GM12878 (cell line): ENCODE results near the gene MAD1L1. TPM values are rescaled to one million over a fixed set of nuclear protein-coding genes. Genes with fewer than 3 reads are reported as not detected.

Source experiments
- ATAC-seq: fragments of 200-7000 bp; cut with Tn5 transposase; 3 replicates; pipeline ENCODE4 v1.9.1; 2020; ENCODE audit warnings: mild to moderate bottlenecking, moderate library complexity
- BruUV-seq: library from RNA; stranded (reverse); fragments of 400-500 nt; replicated peaks from 2 replicates; lab custom pipeline; 2021; lab: Mats Ljungman, UMichigan
- CTCF ChIA-PET: fragments of 300-600 bp; sonication (Branson Sonifier 250); formaldehyde crosslinking; extraction: SDS; loops from one replicate; lab custom pipeline; 2021; ENCODE audit warnings: inconsistent platforms; lab: Yijun Ruan, JAX
- POLR2A ChIA-PET: fragments of 350-600 bp; formaldehyde crosslinking; extraction: SDS; loops from one replicate; lab custom pipeline; 2021; ENCODE audit warnings: inconsistent platforms; lab: Charles Lee
- RAD21 ChIA-PET: fragments of 300-600 bp; sonication (Branson Sonifier 250); formaldehyde crosslinking; loops from one replicate; lab custom pipeline; 2023; ENCODE audit warnings: antibody characterized with exemption; ENCODE audit not compliant: unreplicated experiment; lab: Charles Lee
- SMC1A ChIA-PET: fragments of 300-600 bp; sonication (Branson Sonifier 250); formaldehyde crosslinking; loops from one replicate; lab custom pipeline; 2023; ENCODE audit not compliant: unreplicated experiment, uncharacterized antibody; lab: Charles Lee
- DNase-seq: peaks from one replicate; pipeline ENCODE4 v3.0.0-alpha.2; 2011; ENCODE audit warnings: low read depth, low spot score
- FAIRE-seq: peaks from 3 replicates; lab custom pipeline; 2011; peaks lifted over from hg19 to GRCh38; lab: Jason Lieb, UNC
- H2AFZ ChIP-seq: 2 replicates; pipeline ENCODE4 v1.6.0; 2011; ENCODE audit warnings: low read depth, low read length, control low read depth; ENCODE audit not compliant: control insufficient read depth
- H3K27ac ChIP-seq: 2 replicates; pipeline ENCODE4 v1.5.1; 2011; ENCODE audit warnings: control low read depth; ENCODE audit not compliant: control insufficient read depth, insufficient read depth
- H3K27me3 ChIP-seq, 2 experiments: replicated peaks in 1 of 2; 2 replicates each; pipeline versions ENCODE4 v1.6.0 to v1.6.1; 2011; ENCODE audit warnings: low read length in 1 of 2; ENCODE audit not compliant: control insufficient read depth in 2 of 2, insufficient read depth in 2 of 2
- H3K36me3 ChIP-seq, 2 experiments: 2 replicates each; pipeline ENCODE4 v1.5.1; 2011; ENCODE audit warnings: low read length in 1 of 2; ENCODE audit not compliant: control insufficient read depth in 2 of 2, insufficient read depth in 2 of 2
- H3K4me1 ChIP-seq: 2 replicates; pipeline ENCODE4 v1.6.1; 2011; ENCODE audit warnings: mild to moderate bottlenecking, low read length, moderate library complexity, mixed read lengths; ENCODE audit not compliant: control insufficient read depth, insufficient read depth
- H3K4me2 ChIP-seq: 2 replicates; pipeline ENCODE4 v1.6.0; 2011; ENCODE audit warnings: control low read depth; ENCODE audit not compliant: control insufficient read depth, insufficient read depth
- H3K4me3 ChIP-seq: fragments of 200-600 bp; sonication (generic); 2 replicates; pipeline ENCODE4 v1.5.1; 2016
- H3K79me2 ChIP-seq: 2 replicates; pipeline ENCODE4 v1.6.0; 2011; ENCODE audit warnings: low read length; ENCODE audit not compliant: control insufficient read depth, insufficient read depth
- H3K9ac ChIP-seq: 2 replicates; pipeline ENCODE4 v1.8.0; 2011; ENCODE audit warnings: low read length, control low read depth, mixed read lengths; ENCODE audit not compliant: control insufficient read depth, insufficient read depth
- H3K9me3 ChIP-seq: replicated peaks from 3 replicates; pipeline ENCODE4 v1.5.1; 2011; ENCODE audit warnings: mild to moderate bottlenecking, low read length; ENCODE audit not compliant: control insufficient read depth, insufficient read depth
- H4K20me1 ChIP-seq: 2 replicates; pipeline ENCODE4 v1.6.0; 2011; ENCODE audit not compliant: control insufficient read depth, insufficient read depth
- EP300 ChIP-seq, 2 experiments: fragments of 150-350 bp in 1 of 2; IDR thresholded peaks; 2 replicates each; pipeline ENCODE4 v1.6.1; 2011 to 2012; ENCODE audit warnings: low read depth in 2 of 2, low read length in 2 of 2, borderline replicate concordance in 1 of 2, improper control_type of control experiment in 1 of 2, inconsistent platforms in 1 of 2; ENCODE audit not compliant: control insufficient read depth in 1 of 2
- IRF4 ChIP-seq: IDR thresholded peaks from 2 replicates; pipeline ENCODE4 v1.6.1; 2011; ENCODE audit warnings: low read depth, low read length
- POLR2AphosphoS5 ChIP-seq: IDR thresholded peaks from 2 replicates; pipeline ENCODE4 v1.6.1; 2011; ENCODE audit warnings: mild to moderate bottlenecking, low read length, inconsistent platforms
- RFX5 ChIP-seq: IDR thresholded peaks from 2 replicates; pipeline ENCODE4 v1.6.1; 2011; ENCODE audit warnings: low read depth, low read length, improper control_type of control experiment
- SMAD5 ChIP-seq: IDR thresholded peaks from 2 replicates; pipeline ENCODE4 v1.6.1; 2016; ENCODE audit warnings: antibody characterized with exemption, low read depth
- SMARCA5 ChIP-seq: fragments of 450-650 bp; IDR thresholded peaks from 2 replicates; pipeline ENCODE4 v1.6.1; 2017; ENCODE audit warnings: mild to moderate bottlenecking
- SMC3 ChIP-seq: IDR thresholded peaks from 2 replicates; pipeline ENCODE4 v1.6.1; 2011; ENCODE audit warnings: low read length, improper control_type of control experiment, borderline replicate concordance
- STAT3 ChIP-seq: IDR thresholded peaks from 2 replicates; pipeline ENCODE4 v1.6.1; 2011; ENCODE audit warnings: low read depth, low read length, improper control_type of control experiment
- WGBS: methylation state at CpG from one replicate; pipeline ENCODE4 v1.1.6; 2016; ENCODE audit warnings: low lambda C conversion rate; ENCODE audit not compliant: insufficient replicate concordance, insufficient coverage; ENCODE audit errors: missing lambda C conversion rate; 5-methylcytosine and 5-hydroxymethylcytosine counted together
- in situ Hi-C: fragments of 300-500 bp; cut with MboI; formaldehyde crosslinking; loops from 9 replicates; pipeline ENCODE4 v1.14.3; 2018; ENCODE audit warnings: mixed read lengths
- intact Hi-C: fragments of 100-400 bp; cut with micrococcal nuclease; formaldehyde crosslinking; loops from one replicate; pipeline ENCODE4 v1.14.2; 2022; ENCODE audit not compliant: unreplicated experiment
- polyA plus RNA-seq, 11 experiments: library from polyadenylated mRNA; depleted of rRNA in 4 of 11; unstranded in 6 of 11; stranded (reverse) in 5 of 11; fragments of >200 nt; fragmentation: Nextera tagmentation in 4 of 11; fragmentation: Illumina TruSeq in 1 of 11; extraction: Ambion mirVana in 4 of 11; extraction: Trizol in 1 of 11; gene quantifications; 1 replicate in 1 of 11; 2 replicates in 10 of 11; pipeline versions ENCODE4 v1.2.1 to v1.2.3, GENCODE V29; 2011 to 2016; ENCODE audit warnings: inconsistent platforms in 2 of 11, missing spikeins in 2 of 11, low read depth in 1 of 11
- total RNA-seq, 4 experiments: library from RNA; depleted of rRNA in 3 of 4; stranded (reverse); fragments of >200 nt in 3 of 4; fragmentation: Illumina TruSeq in 1 of 4; extraction: Trizol in 1 of 4; gene quantifications; 2 replicates each; pipeline versions ENCODE4 v1.2.1 to v1.2.3, GENCODE V29; 2013 to 2021
- TF ChIP-seq, protein P1 (sequence below): fragments of 450-650 bp; IDR thresholded peaks from 2 replicates; pipeline ENCODE4 v1.6.1; 2017; ENCODE audit warnings: borderline replicate concordance
- TF ChIP-seq, protein P2 (sequence below): IDR thresholded peaks from 2 replicates; pipeline ENCODE4 v1.6.1; 2011; ENCODE audit warnings: borderline replicate concordance, low read depth, mild to moderate bottlenecking, moderate library complexity, mixed read lengths, low read length; ENCODE audit not compliant: insufficient read depth; ENCODE audit errors: extremely low read length
- TF ChIP-seq, protein P3 (sequence below): IDR thresholded peaks from 2 replicates; pipeline ENCODE4 v1.6.1; 2012; ENCODE audit warnings: improper control_type of control experiment, low read depth, low read length; ENCODE audit not compliant: insufficient replicate concordance
- TF ChIP-seq, protein P4 (sequence below): fragments of 450-650 bp; IDR thresholded peaks from 2 replicates; pipeline ENCODE4 v1.6.1; 2016; ENCODE audit warnings: mild to moderate bottlenecking

MAD1L1 gene
- total and polyA plus RNA-seq, 10 of the 15 experiments (the other 5 are each of a cell fraction or from before 2014, with no cell fraction given) = 2.2 to 76.8 (median 38.3) TPM

DNA sequence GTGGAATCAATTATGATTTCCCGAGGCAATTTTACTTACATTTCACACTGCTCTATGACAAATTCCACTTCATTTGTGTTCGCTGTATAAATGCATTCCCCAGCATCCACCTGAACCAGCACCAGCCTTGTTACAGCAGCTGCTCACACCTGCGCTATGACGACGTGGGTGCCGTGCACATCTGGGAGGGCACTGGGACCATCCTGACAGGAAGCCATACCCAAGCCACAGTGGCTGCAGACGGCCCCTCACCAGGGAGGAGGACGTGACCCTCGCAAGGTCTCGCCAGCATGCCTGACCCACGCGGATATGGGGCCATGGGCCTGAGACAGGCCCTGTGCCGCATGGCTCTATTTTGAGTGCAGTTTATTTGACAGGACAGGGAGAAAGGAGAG lies 201.3 kb downstream of the MAD1L1 start (continued):
- TF ChIP-seq, protein P1, sequence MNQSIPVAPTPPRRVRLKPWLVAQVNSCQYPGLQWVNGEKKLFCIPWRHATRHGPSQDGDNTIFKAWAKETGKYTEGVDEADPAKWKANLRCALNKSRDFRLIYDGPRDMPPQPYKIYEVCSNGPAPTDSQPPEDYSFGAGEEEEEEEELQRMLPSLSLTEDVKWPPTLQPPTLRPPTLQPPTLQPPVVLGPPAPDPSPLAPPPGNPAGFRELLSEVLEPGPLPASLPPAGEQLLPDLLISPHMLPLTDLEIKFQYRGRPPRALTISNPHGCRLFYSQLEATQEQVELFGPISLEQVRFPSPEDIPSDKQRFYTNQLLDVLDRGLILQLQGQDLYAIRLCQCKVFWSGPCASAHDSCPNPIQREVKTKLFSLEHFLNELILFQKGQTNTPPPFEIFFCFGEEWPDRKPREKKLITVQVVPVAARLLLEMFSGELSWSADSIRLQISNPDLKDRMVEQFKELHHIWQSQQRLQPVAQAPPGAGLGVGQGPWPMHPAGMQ = no peak
- TF ChIP-seq, all 136 proteins: peak for 0

DNA sequence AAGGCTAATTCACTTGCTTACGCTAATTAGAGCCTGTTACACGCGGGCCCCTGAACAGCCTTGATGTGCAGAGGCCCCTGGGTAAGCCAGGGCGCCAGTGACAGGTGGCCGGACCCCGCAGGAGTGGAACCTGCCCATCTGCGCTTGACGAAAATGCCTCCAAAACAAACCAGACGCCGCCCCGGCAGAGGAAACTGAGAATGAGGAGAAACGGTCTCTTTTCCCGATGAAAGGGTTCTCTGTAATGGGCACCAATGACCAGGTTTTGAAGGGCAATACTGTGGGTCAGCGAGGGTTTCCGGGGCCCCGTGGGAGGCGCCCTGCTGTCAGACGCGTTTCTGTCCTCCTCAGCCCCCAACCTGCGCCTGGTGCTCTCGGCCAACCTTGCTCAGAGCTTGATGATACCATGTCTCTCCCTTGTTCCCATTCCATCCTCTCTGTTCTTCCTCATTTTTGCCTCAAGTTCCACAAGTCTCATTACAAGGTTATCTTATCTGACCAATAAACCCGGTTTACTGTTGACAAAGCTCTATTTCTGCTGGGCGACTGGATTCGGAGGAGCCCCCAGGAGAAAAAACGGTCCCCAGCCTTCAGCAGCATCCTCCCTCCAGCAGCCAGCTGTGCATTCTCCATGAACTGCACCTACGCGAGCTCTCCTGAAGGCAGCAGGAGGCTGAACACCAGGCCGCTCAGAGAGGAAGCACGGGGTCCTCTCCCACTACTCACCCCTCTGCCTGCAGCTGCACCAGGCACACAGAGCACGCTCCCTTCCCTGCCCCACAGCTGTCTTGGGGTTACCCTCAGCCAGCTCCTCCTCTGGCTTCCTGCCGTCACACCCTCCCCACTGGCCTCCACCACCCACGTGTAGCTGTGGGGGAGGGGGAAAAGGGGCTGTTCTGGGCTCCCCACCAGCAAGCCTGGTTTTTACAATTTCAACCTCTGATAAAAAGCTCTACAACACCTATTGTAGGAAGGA lies 202.0 kb downstream of the MAD1L1 start:
- Histone ChIP-seq H3K9me3 (peaks cover 4% of the 10 kb centered on the region; the same call in 2 of the 3 replicates), H3K79me2 (no peaks in the 10 kb centered on the region), H2AFZ (no peak overlapping the region), H3K4me3 (no peak overlapping the region), H3K27ac (no peak overlapping the region), H3K27me3 (no peaks in the 10 kb centered on the region), H3K36me3 (no peaks in the 10 kb centered on the region; a peak in 1 of 4 replicates), H4K20me1 (no peaks in the 10 kb centered on the region), H3K4me1 (no peaks in the 10 kb centered on the region), H3K4me2 (no peak overlapping the region), H3K9ac (no peak overlapping the region)
- no peak for ATAC-seq
- BruUV-seq = no TSS peak
- in situ Hi-C loops = no loop called here
- intact Hi-C loops = no loop called here
- ChIA-PET RAD21 (no interaction called here), CTCF (no interaction called here), SMC1A (no interaction called here), POLR2A (no interaction called here)
- 92% methylated on average over 31 of the region's 32 CpGs for WGBS
- no peak for FAIRE-seq
- DNase-seq = no peak
- TF ChIP-seq POLR2AphosphoS5 (no peak), EP300 (IDR thresholded peaks at IDR 0.05; ENCODE audit: borderline replicate concordance in 1 of 2, control insufficient read depth in 1 of 2, low read depth in 2 of 2, low read length in 2 of 2) (no peak), SMARCA5 (no peak), STAT3 (no peak), RFX5 (no peak), SMAD5 (no peak), SMC3 (no peak), IRF4 (no peak)
- TF ChIP-seq, protein P2, sequence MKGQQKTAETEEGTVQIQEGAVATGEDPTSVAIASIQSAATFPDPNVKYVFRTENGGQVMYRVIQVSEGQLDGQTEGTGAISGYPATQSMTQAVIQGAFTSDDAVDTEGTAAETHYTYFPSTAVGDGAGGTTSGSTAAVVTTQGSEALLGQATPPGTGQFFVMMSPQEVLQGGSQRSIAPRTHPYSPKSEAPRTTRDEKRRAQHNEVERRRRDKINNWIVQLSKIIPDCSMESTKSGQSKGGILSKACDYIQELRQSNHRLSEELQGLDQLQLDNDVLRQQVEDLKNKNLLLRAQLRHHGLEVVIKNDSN = no peak
- TF ChIP-seq, protein P3, sequence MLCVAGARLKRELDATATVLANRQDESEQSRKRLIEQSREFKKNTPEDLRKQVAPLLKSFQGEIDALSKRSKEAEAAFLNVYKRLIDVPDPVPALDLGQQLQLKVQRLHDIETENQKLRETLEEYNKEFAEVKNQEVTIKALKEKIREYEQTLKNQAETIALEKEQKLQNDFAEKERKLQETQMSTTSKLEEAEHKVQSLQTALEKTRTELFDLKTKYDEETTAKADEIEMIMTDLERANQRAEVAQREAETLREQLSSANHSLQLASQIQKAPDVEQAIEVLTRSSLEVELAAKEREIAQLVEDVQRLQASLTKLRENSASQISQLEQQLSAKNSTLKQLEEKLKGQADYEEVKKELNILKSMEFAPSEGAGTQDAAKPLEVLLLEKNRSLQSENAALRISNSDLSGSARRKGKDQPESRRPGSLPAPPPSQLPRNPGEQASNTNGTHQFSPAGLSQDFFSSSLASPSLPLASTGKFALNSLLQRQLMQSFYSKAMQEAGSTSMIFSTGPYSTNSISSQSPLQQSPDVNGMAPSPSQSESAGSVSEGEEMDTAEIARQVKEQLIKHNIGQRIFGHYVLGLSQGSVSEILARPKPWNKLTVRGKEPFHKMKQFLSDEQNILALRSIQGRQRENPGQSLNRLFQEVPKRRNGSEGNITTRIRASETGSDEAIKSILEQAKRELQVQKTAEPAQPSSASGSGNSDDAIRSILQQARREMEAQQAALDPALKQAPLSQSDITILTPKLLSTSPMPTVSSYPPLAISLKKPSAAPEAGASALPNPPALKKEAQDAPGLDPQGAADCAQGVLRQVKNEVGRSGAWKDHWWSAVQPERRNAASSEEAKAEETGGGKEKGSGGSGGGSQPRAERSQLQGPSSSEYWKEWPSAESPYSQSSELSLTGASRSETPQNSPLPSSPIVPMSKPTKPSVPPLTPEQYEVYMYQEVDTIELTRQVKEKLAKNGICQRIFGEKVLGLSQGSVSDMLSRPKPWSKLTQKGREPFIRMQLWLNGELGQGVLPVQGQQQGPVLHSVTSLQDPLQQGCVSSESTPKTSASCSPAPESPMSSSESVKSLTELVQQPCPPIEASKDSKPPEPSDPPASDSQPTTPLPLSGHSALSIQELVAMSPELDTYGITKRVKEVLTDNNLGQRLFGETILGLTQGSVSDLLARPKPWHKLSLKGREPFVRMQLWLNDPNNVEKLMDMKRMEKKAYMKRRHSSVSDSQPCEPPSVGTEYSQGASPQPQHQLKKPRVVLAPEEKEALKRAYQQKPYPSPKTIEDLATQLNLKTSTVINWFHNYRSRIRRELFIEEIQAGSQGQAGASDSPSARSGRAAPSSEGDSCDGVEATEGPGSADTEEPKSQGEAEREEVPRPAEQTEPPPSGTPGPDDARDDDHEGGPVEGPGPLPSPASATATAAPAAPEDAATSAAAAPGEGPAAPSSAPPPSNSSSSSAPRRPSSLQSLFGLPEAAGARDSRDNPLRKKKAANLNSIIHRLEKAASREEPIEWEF = no peak
- TF ChIP-seq, protein P4, sequence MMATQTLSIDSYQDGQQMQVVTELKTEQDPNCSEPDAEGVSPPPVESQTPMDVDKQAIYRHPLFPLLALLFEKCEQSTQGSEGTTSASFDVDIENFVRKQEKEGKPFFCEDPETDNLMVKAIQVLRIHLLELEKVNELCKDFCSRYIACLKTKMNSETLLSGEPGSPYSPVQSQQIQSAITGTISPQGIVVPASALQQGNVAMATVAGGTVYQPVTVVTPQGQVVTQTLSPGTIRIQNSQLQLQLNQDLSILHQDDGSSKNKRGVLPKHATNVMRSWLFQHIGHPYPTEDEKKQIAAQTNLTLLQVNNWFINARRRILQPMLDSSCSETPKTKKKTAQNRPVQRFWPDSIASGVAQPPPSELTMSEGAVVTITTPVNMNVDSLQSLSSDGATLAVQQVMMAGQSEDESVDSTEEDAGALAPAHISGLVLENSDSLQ = no peak
